HUES6 (cell line): Measurements from ENCODE around the gene TACR2.

ENCODE experiments used
- H3K27ac ChIP-seq: 2 replicates; pipeline ENCODE4 v1.7.0; 2013; ENCODE audit warnings: low read depth, mild to moderate bottlenecking, low read length, inconsistent platforms
- H3K27me3 ChIP-seq: 2 replicates; pipeline ENCODE4 v1.6.1; 2013; ENCODE audit warnings: low read length; ENCODE audit not compliant: control insufficient read depth, insufficient read depth
- H3K36me3 ChIP-seq: 2 replicates; pipeline ENCODE4 v1.6.1; 2013; ENCODE audit warnings: low read length; ENCODE audit not compliant: control insufficient read depth, insufficient read depth
- H3K4me1 ChIP-seq: 2 replicates; pipeline ENCODE4 v1.6.1; 2013; ENCODE audit warnings: low read length; ENCODE audit not compliant: control insufficient read depth, insufficient read depth
- H3K4me3 ChIP-seq: 2 replicates; pipeline ENCODE4 v1.5.1; 2013; ENCODE audit warnings: low read depth, low read length
- H3K9ac ChIP-seq: one replicate; pipeline ENCODE4 v1.6.1; 2013; ENCODE audit warnings: mild to moderate bottlenecking, low read length
- H3K9me3 ChIP-seq: 2 replicates; pipeline ENCODE4 v1.6.1; 2013; ENCODE audit warnings: low read depth, low read length; ENCODE audit not compliant: control insufficient read depth, insufficient read depth

Gene TACR2

GRCh38 chr10:69383558-69383957 is 33.2 kb downstream of the TACR2 start:
- Histone ChIP-seq H3K27me3 (no peaks in the 10 kb centered on the region), H3K36me3 (peaks cover 95% of the 10 kb centered on the region), H3K9me3 (no peaks in the 10 kb centered on the region), H3K4me3 (no peak overlapping the region), H3K4me1 (no peaks in the 10 kb centered on the region), H3K9ac (no peak overlapping the region), H3K27ac (no peak overlapping the region)

GRCh38 chr10:69382382-69383117 is 34.2 kb downstream of the TACR2 start:
- H3K27ac ChIP-seq = no peak overlapping the region
- no peaks in the 10 kb centered on the region for H3K27me3 ChIP-seq
- H3K9ac ChIP-seq = no peak overlapping the region
- no peaks in the 10 kb centered on the region for H3K9me3 ChIP-seq
- H3K4me3 ChIP-seq = no peak overlapping the region
- peaks cover 95% of the 10 kb centered on the region for H3K36me3 ChIP-seq
- no peaks in the 10 kb centered on the region for H3K4me1 ChIP-seq

GRCh38 chr10:69379800-69380199 is 36.9 kb downstream of the TACR2 start:
- H3K36me3 ChIP-seq = peaks cover 88% of the 10 kb centered on the region
- H3K27ac ChIP-seq = no peak overlapping the region
- no peaks in the 10 kb centered on the region for H3K9me3 ChIP-seq
- peaks cover 15% of the 10 kb centered on the region for H3K4me1 ChIP-seq
- no peaks in the 10 kb centered on the region for H3K27me3 ChIP-seq
- H3K4me3 ChIP-seq = no peak overlapping the region
- H3K9ac ChIP-seq = no peak overlapping the region

GRCh38 chr10:69377933-69378332 is 38.8 kb downstream of the TACR2 start:
- no peaks in the 10 kb centered on the region for H3K27me3 ChIP-seq
- H3K9me3 ChIP-seq = no peaks in the 10 kb centered on the region
- H3K9ac ChIP-seq = no peak overlapping the region
- H3K36me3 ChIP-seq = peaks cover 86% of the 10 kb centered on the region
- peaks cover 15% of the 10 kb centered on the region for H3K4me1 ChIP-seq
- H3K4me3 ChIP-seq = no peak overlapping the region
- no peak overlapping the region for H3K27ac ChIP-seq

DNA sequence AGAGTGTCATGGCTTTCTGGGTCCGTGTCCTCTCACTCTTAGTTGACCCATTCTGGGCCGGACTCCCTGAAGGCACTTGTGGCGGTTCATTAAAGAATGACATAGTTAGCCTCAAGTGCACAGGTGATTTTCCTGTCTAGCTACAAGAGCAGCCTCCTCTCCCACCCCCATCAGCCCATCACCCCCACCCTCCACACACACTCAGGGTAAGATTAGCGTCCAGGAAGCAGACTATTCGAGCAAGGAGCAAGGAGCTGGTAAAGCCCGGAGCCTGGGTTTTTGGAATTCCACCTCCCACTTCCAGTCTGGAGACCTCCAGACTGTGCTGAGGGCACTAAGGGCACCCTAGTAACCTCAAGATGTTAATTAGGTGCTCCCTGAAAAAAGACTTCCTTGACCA is 39.5 kb downstream of the TACR2 start:
- no peaks in the 10 kb centered on the region for H3K9me3 ChIP-seq
- no peaks in the 10 kb centered on the region for H3K27me3 ChIP-seq
- peaks cover 15% of the 10 kb centered on the region for H3K4me1 ChIP-seq
- no peak overlapping the region for H3K4me3 ChIP-seq
- no peak overlapping the region for H3K9ac ChIP-seq
- peaks cover 84% of the 10 kb centered on the region for H3K36me3 ChIP-seq
- H3K27ac ChIP-seq = no peak overlapping the region

- no peaks in the 10 kb centered on the region for H3K27me3 ChIP-seq
- peaks cover 84% of the 10 kb centered on the region for H3K36me3 ChIP-seq
- H3K9me3 ChIP-seq = no peaks in the 10 kb centered on the region
- peaks cover 15% of the 10 kb centered on the region for H3K4me1 ChIP-seq
- no peak overlapping the region for H3K27ac ChIP-seq
- H3K9ac ChIP-seq = no peak overlapping the region
- no peak overlapping the region for H3K4me3 ChIP-seq
These were observed 40.1 kb downstream of the TACR2 start for GRCh38 chr10:69376662-69377061.

DNA sequence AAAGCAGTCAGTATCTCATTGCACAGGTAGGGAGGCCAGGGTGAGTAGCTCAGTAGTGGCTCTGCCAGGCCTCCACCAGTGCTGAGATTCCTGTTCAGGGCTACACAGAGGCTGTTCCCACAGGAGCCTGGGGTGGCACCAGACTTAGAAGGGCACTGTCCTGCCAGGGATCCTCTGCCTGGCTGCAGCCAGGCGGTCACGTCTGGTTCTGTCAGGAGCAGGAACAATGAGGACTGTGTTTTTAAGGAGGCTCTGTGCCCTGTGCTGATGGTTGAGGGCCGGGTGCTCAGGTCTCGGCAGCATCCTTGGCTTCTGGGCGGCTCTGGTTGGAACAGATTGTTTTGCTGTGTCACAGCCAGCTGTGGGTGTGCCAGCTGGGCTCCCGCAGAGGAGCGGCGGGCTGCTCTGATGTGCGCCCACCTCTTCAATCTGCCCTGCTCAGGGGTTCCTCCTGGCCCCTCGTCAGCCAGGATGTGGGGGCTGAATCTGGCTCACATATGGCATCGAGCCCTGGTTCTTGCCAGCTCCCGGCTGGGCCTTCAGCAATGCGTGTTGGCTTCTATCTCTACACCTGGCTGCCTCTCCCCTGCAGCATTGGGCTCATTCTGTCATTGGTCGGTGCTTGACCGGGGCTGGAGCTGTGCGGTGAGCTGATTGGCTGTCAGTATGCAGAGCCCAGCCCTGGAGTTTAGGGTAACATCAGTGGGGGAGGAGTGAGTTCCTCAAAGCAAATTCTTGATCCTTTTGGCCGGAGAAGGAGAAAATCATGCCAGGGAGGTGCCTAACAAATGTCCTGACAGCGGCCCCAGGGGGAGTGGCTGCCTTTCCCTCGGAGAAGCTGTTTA is 41.2 kb downstream of the TACR2 start:
- Histone ChIP-seq H3K36me3 (peaks cover 84% of the 10 kb centered on the region), H3K27me3 (no peaks in the 10 kb centered on the region), H3K27ac (peak overlapping the region; percentile 14; the same call in 1 of the 2 replicates), H3K9me3 (no peaks in the 10 kb centered on the region), H3K4me1 (peaks cover 15% of the 10 kb centered on the region), H3K9ac (peak overlapping the region; percentile 2), H3K4me3 (no peak overlapping the region)

- no peak overlapping the region for H3K4me3 ChIP-seq
- H3K27me3 ChIP-seq = no peaks in the 10 kb centered on the region
- no peak overlapping the region for H3K9ac ChIP-seq
- H3K4me1 ChIP-seq = peaks cover 15% of the 10 kb centered on the region
- H3K9me3 ChIP-seq = no peaks in the 10 kb centered on the region
- H3K36me3 ChIP-seq = peaks cover 84% of the 10 kb centered on the region
- H3K27ac ChIP-seq = peak overlapping the region; percentile 14; the same call in 1 of the 2 replicates
These were observed 41.8 kb downstream of the TACR2 start for GRCh38 chr10:69374931-69375306.

GRCh38 chr10:69374242-69374641 is 42.5 kb downstream of the TACR2 start:
- Histone ChIP-seq H3K36me3 (peaks cover 84% of the 10 kb centered on the region), H3K9me3 (no peaks in the 10 kb centered on the region), H3K27ac (no peak overlapping the region), H3K4me3 (no peak overlapping the region), H3K4me1 (peaks cover 15% of the 10 kb centered on the region), H3K9ac (no peak overlapping the region), H3K27me3 (no peaks in the 10 kb centered on the region)

DNA sequence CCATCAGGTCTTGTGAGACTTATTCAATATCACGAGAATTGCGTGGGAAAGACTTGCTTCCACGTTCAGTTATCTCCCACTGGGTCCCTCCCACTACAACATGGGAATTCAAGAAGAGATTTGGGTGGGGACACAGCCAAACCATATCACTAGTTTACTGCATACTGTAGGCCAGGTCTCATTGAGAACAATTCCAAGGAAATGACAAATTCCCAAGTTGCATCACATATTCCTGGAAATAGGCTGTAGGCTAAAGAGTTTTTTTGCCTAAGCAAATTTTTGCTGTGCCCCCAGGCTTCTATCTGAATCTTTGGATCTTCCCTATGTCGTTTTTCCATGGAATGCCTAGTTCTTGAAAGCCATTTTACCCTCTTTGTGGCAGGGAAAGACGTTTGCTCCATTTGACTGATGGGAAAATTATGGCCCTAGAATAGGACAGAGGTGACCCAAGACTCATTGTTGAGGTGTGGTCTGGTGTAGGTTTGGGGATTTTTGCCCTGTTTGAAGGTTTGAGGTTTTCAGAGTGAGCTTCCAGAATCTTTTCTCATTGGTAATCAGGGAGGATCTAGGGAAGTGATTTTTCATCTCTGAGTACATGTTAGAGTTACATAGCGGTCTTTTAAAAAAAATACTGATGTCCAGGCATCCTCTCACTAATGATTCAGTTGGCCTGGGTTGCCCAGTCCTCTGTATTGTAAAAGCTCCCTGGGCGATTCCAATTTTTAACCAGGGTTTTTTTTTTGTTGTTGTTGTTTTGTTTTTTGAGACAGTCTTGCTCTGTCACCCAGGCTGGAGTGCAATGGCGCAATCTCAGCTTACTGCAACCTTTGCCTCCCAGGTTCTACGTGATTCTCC is 44.4 kb downstream of the TACR2 start:
- Histone ChIP-seq H3K9me3 (no peaks in the 10 kb centered on the region), H3K9ac (no peak overlapping the region), H3K27ac (no peak overlapping the region), H3K36me3 (peaks cover 84% of the 10 kb centered on the region), H3K27me3 (no peaks in the 10 kb centered on the region), H3K4me1 (peaks cover 15% of the 10 kb centered on the region), H3K4me3 (no peak overlapping the region)
